Kidney (tissue), 14 donors: ENCODE results near the gene CREB1. TPM values are rescaled to one million over a fixed set of nuclear protein-coding genes. Genes with fewer than 3 reads are reported as not detected.
A peak's percentile ranks its signal among the peaks of the same experiment; 100 is the strongest.

Source experiments
- DNase-seq, 5 donors: peaks; one replicate each; pipeline ENCODE4 v3.0.0-alpha.2; 2013 to 2020
- FAIRE-seq: peaks from 2 replicates; lab custom pipeline; 2012; peaks lifted over from hg19 to GRCh38; lab: Jason Lieb, UNC
- H3K27ac ChIP-seq, 2 donors: one replicate each; pipeline ENCODE4 v1.7.0; 2013; ENCODE audit warnings: low read depth in 2 of 2, low read length in 2 of 2, inconsistent platforms in 1 of 2
- H3K27me3 ChIP-seq: one replicate; pipeline ENCODE4 v1.7.1; 2013; ENCODE audit warnings: low read length, inconsistent platforms; ENCODE audit not compliant: control insufficient read depth, insufficient read depth
- H3K36me3 ChIP-seq, 3 donors: one replicate each; pipeline versions ENCODE4 v1.7.0 to v1.7.1; 2013; ENCODE audit warnings: low read length in 3 of 3, control low read depth in 1 of 3, inconsistent platforms in 1 of 3; ENCODE audit not compliant: insufficient read depth in 3 of 3, control insufficient read depth in 2 of 3
- H3K4me1 ChIP-seq, 3 donors: one replicate each; pipeline versions ENCODE4 v1.7.0 to v1.7.1; 2013; ENCODE audit warnings: low read length in 3 of 3, inconsistent platforms in 1 of 3, low read depth in 1 of 3; ENCODE audit not compliant: control insufficient read depth in 2 of 3, insufficient read depth in 2 of 3
- H3K4me3 ChIP-seq, 3 donors: one replicate each; pipeline versions ENCODE4 v1.7.0 to v1.8.1; 2013; ENCODE audit warnings: low read length in 3 of 3, control low read depth in 1 of 3, inconsistent platforms in 1 of 3
- H3K9ac ChIP-seq, 3 donors: one replicate each; pipeline versions ENCODE4 v1.7.0 to v1.7.1; 2013; ENCODE audit warnings: low read length in 3 of 3, control low read depth in 1 of 3, inconsistent platforms in 1 of 3
- H3K9me3 ChIP-seq, 3 donors: one replicate each; pipeline versions ENCODE4 v1.7.0 to v1.7.1; 2013; ENCODE audit warnings: low read length in 3 of 3, control low read depth in 1 of 3, inconsistent platforms in 1 of 3; ENCODE audit not compliant: control insufficient read depth in 2 of 3, insufficient read depth in 1 of 3
- intact Hi-C: fragments of 100-400 bp; cut with DNase I; formaldehyde crosslinking; loops from one replicate; pipeline ENCODE4 v1.11.1; 2022
- polyA plus RNA-seq: library from polyadenylated mRNA; stranded (reverse); fragments of 350-450 nt; fragmentation: Illumina TruSeq; extraction: RNeasy Lipid Tissue Mini Kit (QIAGEN cat#74804); gene quantifications from one replicate; pipeline ENCODE4 v1.2.3, GENCODE V29; 2014; ENCODE audit warnings: low read depth, low replicate concordance; ENCODE audit not compliant: insufficient read depth
- total RNA-seq: library from RNA; stranded (reverse); fragmentation: NEBNext Ultra II Directional; extraction: Animal tissue kit (Norgen Biotek cat#: 25700); gene quantifications from one replicate; pipeline ENCODE4 v1.2.1, GENCODE V29; 2021
- TF ChIP-seq, protein P1 (sequence below): IDR thresholded peaks from 3 replicates; pipeline ENCODE4 v1.5.1; 2012; ENCODE audit warnings: mild to moderate bottlenecking, moderate library complexity, borderline replicate concordance; ENCODE audit not compliant: insufficient read depth; ENCODE audit errors: extremely low read depth
- donor health status: control.
- donor health status: control.
- donor health status: control.
- donor health status: control.
- donor health status: control.
- donor health status: DM: yes; HTN: yes; CAD: no.
- donor health status: Normal renal cell carcinoma (clear cell type).

Gene CREB1
- total and polyA plus RNA-seq, 2 donors from 2014 or later = 8.9 to 63.8 TPM

DNA sequence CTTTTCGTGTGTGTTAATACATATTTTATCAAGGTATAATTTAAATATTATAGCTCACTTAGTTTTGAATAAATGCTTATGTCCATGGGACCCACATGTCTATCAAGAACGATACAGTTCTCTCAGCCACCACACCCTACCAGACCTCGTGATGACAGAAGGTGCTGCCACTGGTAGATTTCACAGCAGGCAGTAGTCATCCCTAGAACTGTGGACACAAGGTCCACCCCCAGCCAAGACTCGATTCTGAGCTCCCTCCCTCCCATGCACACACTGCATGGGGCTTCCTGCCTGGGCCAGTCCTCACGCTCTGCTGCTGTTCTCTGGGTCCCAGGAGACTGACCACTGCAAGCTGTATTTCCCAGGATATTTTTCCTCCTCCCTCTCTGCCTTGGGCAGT lies 26.5 kb upstream of the CREB1 start:
- Histone ChIP-seq H3K36me3 (no peaks in the 10 kb centered on the region), H3K27ac (no peak overlapping the region), H3K4me1 (peaks cover 0 to 2% (median 0%) of the 10 kb centered on the region in 3 donors), H3K9ac (no peak overlapping the region), H3K4me3 (no peak overlapping the region), H3K27me3 (no peaks in the 10 kb centered on the region), H3K9me3 (no peaks in the 10 kb centered on the region)
- TF ChIP-seq, protein P1, sequence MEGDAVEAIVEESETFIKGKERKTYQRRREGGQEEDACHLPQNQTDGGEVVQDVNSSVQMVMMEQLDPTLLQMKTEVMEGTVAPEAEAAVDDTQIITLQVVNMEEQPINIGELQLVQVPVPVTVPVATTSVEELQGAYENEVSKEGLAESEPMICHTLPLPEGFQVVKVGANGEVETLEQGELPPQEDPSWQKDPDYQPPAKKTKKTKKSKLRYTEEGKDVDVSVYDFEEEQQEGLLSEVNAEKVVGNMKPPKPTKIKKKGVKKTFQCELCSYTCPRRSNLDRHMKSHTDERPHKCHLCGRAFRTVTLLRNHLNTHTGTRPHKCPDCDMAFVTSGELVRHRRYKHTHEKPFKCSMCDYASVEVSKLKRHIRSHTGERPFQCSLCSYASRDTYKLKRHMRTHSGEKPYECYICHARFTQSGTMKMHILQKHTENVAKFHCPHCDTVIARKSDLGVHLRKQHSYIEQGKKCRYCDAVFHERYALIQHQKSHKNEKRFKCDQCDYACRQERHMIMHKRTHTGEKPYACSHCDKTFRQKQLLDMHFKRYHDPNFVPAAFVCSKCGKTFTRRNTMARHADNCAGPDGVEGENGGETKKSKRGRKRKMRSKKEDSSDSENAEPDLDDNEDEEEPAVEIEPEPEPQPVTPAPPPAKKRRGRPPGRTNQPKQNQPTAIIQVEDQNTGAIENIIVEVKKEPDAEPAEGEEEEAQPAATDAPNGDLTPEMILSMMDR = no peak
- no peak for FAIRE-seq
- DNase-seq = no peak
- intact Hi-C loops = no loop called here

DNA sequence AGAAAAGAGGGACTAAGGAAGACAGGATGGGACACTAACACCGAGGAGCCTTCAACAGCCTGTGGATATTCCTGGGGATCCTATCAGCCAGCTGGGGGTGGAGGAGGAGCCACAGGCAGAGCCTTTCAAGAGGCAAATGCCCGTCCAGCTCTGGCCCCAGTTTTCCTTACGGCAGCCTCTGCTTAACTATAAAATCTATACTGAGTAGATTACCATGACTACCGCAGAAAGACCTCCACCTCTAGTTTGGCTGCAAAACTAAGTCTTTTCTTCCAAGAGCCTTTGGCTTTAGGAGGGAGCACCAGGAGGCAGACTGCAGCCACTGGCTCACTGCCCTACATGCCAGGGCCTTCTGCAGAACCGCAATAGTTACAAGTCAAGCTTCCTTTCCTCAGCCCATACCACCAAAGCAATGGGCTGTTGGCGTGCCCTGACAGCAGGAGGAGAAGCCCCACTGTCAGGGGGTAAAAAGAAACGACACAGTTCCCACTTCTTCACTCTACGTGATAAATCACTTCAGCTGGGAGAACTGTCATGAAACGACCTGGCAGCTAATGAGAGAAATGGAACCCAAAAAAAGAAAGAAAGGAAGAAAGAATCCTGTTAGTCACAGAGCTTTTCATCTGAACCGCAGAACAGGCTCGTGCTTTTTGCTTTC lies 25.1 kb upstream of the CREB1 start:
- no peaks in the 10 kb centered on the region for H3K27me3 ChIP-seq
- TF ChIP-seq, protein P1 = no peak
- no peak overlapping the region for H3K27ac ChIP-seq
- no peak overlapping the region for H3K4me3 ChIP-seq
- no peaks in the 10 kb centered on the region for H3K36me3 ChIP-seq
- peaks cover 0 to 2% (median 0%) of the 10 kb centered on the region in 3 donors for H3K4me1 ChIP-seq
- no peak overlapping the region for H3K9ac ChIP-seq
- FAIRE-seq (no peak), DNase-seq (peak in 3 of 5 donors; percentile 10 to 27 (median 20))
- intact Hi-C loops = no loop called here
- H3K9me3 ChIP-seq = no peaks in the 10 kb centered on the region

DNA sequence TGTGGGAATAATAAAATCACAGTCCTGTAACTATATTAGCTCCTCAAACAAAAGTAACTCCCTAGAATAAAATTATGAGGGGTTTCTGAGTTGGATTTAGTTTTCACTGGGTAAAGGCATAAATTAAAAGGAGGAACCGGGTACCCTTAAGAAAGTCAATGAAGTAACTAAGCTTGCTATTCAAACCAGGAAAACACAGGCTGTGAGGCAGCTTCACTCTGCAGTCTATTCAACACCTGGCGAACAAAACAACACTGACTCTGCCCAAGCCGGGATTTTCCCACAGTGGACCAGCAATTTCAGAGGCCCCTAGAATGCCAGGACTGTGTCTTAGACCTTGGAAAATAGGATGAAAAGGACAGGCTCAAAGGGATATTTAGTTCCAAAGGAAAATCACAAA lies 24.6 kb upstream of the CREB1 start:
- DNase-seq (peak in 1 of 5 donors; percentile 7), FAIRE-seq (no peak)
- H3K4me3 ChIP-seq = no peak overlapping the region
- no peaks in the 10 kb centered on the region for H3K9me3 ChIP-seq
- intact Hi-C loops = no loop called here
- no peak overlapping the region for H3K27ac ChIP-seq
- no peaks in the 10 kb centered on the region for H3K27me3 ChIP-seq
- TF ChIP-seq, protein P1 = no peak
- H3K36me3 ChIP-seq = no peaks in the 10 kb centered on the region
- H3K4me1 ChIP-seq = peaks cover 0 to 2% (median 0%) of the 10 kb centered on the region in 3 donors
- H3K9ac ChIP-seq = no peak overlapping the region
